Esophagus squamous epithelium (tissue), 5 donors: ENCODE measurements around the gene CDKAL1. TPM values are rescaled to one million over a fixed set of nuclear protein-coding genes. Genes with fewer than 3 reads are reported as not detected.

Experiments used
- DNase-seq: peaks from one replicate; lab custom pipeline; 2025; lab: John Stamatoyannopoulos, UW
- H3K27ac ChIP-seq, 4 donors: fragments of 200-600 bp; sonication (generic); one replicate each; pipeline ENCODE4 v1.5.1; 2016 to 2019; ENCODE audit warnings: mild to moderate bottlenecking in 1 of 4
- H3K27me3 ChIP-seq, 4 donors: fragments of 200-600 bp; sonication (generic); 1 replicate in 3 of 4; 2 replicates in 1 of 4; pipeline versions ENCODE4 v1.5.1 to v1.6.0; 2017 to 2021; ENCODE audit warnings: antibody characterized with exemption in 1 of 4
- H3K36me3 ChIP-seq, 3 donors: fragments of 200-600 bp; sonication (generic); one replicate each; pipeline ENCODE4 v1.5.1; 2016 to 2019
- H3K4me1 ChIP-seq, 3 donors: fragments of 200-600 bp; sonication (generic); one replicate each; pipeline ENCODE4 v1.5.1; 2017 to 2019
- H3K4me3 ChIP-seq, 4 donors: fragments of 200-600 bp; sonication (generic); 1 replicate in 3 of 4; 2 replicates in 1 of 4; pipeline ENCODE4 v1.5.1; 2016 to 2019; ENCODE audit warnings: mild to moderate bottlenecking in 2 of 4, moderate library complexity in 1 of 4
- H3K9me3 ChIP-seq, 3 donors: fragments of 200-600 bp; sonication (generic); one replicate each; pipeline ENCODE4 v1.5.1; 2016 to 2019
- CTCF ChIP-seq, 6 experiments: fragments of 450-650 bp in 4 of 6; fragments of 200-600 bp in 2 of 6; sonication (generic) in 2 of 6; IDR thresholded peaks; one replicate each; pipeline ENCODE4 v1.5.1; 2016 to 2019; ENCODE audit warnings: antibody characterized with exemption in 6 of 6, mild to moderate bottlenecking in 4 of 6, moderate library complexity in 4 of 6
- POLR2A ChIP-seq, 4 donors: fragments of 450-650 bp; IDR thresholded peaks; one replicate each; pipeline ENCODE4 v1.6.1; 2017; ENCODE audit warnings: antibody characterized with exemption in 4 of 4, mild to moderate bottlenecking in 4 of 4, moderate library complexity in 3 of 4
- WGBS, 2 donors: methylation state at CpG; one replicate each; pipeline ENCODE4 v1.1.5; 2018; 5-methylcytosine and 5-hydroxymethylcytosine counted together
- intact Hi-C: fragments of 100-400 bp; cut with DNase I; formaldehyde crosslinking; loops from one replicate; pipeline ENCODE4 v1.15.0; 2022
- total RNA-seq, 4 donors: library from RNA; depleted of rRNA; stranded (reverse); fragments of >200 nt; gene quantifications; one replicate each; pipeline ENCODE4 v1.1.0, GENCODE V29; 2016
- donor health status: DM: yes; HTN: yes; CAD: no.

CDKAL1 gene
- total RNA-seq, 4 donors from 2014 or later = 6.5 to 13.0 (median 10.7) TPM

DNA sequence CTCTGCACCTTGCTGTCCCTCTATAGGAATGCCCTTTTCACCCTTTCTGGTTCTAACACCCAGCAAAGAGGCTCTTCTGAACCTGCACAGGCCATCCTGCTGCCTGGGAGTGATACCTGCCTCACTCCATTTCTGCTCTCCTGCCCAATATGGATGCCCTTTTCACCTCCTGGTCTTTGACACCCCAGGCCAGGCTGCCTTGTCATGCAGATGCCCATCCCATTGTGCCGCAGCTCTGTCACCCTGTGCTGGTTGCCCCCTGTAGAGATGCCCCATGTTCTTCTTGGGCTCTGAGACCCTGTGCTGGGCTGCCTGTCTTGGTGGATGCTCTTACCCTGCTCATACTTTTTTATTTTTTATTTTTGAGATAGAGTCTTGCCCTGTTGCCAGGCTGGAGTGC, 95.3 kb downstream of the CDKAL1 start:
- DNase-seq = no peak
- Histone ChIP-seq H3K4me1 (peaks cover 0 to 19% (median 9%) of the 10 kb centered on the region in 3 donors), H3K9me3 (no peaks in the 10 kb centered on the region), H3K4me3 (no peak overlapping the region), H3K36me3 (no peaks in the 10 kb centered on the region), H3K27me3 (no peaks in the 10 kb centered on the region), H3K27ac (no peak overlapping the region)
- intact Hi-C loops = no loop called here
- TF ChIP-seq POLR2A (IDR thresholded peaks at IDR 0.05) = no peak
- TF ChIP-seq CTCF (IDR thresholded peaks at IDR 0.05) = no peak
- 90 to 100% methylated on average over 1 of the region's 1 CpG for WGBS, 2 donors

GRCh38 chr6:20630136-20630535, 95.9 kb downstream of the CDKAL1 start:
- H3K36me3 ChIP-seq = no peaks in the 10 kb centered on the region
- no peak overlapping the region for H3K4me3 ChIP-seq
- 74 to 88% methylated on average over 3 of the region's 3 CpGs for WGBS, 2 donors
- peak overlapping the region in 2 of 4 donors; percentile 11 to 33 for H3K27ac ChIP-seq
- H3K27me3 ChIP-seq = no peaks in the 10 kb centered on the region
- intact Hi-C loops = no loop called here
- H3K4me1 ChIP-seq = peaks cover 0 to 19% (median 9%) of the 10 kb centered on the region in 3 donors
- DNase-seq = no peak
- H3K9me3 ChIP-seq = no peaks in the 10 kb centered on the region
- TF ChIP-seq POLR2A (IDR thresholded peaks at IDR 0.05) (no peak), CTCF (IDR thresholded peaks at IDR 0.05) (no peak)

- DNase-seq = no peak
- intact Hi-C loops = no loop called here
- TF ChIP-seq CTCF (IDR thresholded peaks at IDR 0.05) (no peak), POLR2A (IDR thresholded peaks at IDR 0.05) (no peak)
Observed at GRCh38 chr6:20630617-20631548, 96.6 kb downstream of the CDKAL1 start.

DNA sequence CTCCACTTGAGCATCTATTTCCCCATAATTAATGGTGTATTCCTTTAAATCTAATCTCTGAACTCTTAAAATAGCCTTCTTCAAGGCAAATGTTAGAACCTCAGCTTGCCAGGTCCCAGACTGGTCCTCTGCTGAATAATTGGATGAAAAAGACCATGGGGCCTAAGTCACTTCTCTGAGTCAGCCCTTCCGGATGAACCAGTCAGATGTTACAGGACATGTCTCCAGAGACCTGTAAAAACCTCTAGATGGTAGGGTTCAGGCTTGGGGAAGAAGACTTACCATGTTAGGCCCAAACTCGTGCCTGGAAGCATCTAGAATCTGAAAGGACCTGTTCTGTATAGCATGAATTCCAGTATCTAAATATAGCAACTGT, 97.3 kb downstream of the CDKAL1 start:
- TF ChIP-seq CTCF (IDR thresholded peaks at IDR 0.05) (no peak), POLR2A (IDR thresholded peaks at IDR 0.05) (no peak)
- DNase-seq = no peak
- WGBS, 2 donors = 56 to 70% methylated on average over 2 of the region's 2 CpGs
- Histone ChIP-seq H3K36me3 (no peaks in the 10 kb centered on the region), H3K27me3 (no peaks in the 10 kb centered on the region), H3K4me1 (peaks cover 0 to 19% (median 9%) of the 10 kb centered on the region in 3 donors), H3K9me3 (no peaks in the 10 kb centered on the region), H3K4me3 (no peak overlapping the region), H3K27ac (peak overlapping the region in 1 of 4 donors; percentile 40)
- intact Hi-C loops = no loop called here

More at GRCh38 chr6:20630617-20631548, 96.6 kb downstream of the CDKAL1 start:
- Histone ChIP-seq H3K27ac (peak overlapping the region in 1 of 4 donors; percentile 40), H3K36me3 (no peaks in the 10 kb centered on the region), H3K4me3 (no peak overlapping the region), H3K4me1 (peaks cover 0 to 19% (median 9%) of the 10 kb centered on the region in 3 donors), H3K9me3 (no peaks in the 10 kb centered on the region), H3K27me3 (no peaks in the 10 kb centered on the region)
- 36 to 43% methylated on average over 3 of the region's 3 CpGs for WGBS, 2 donors

- no peaks in the 10 kb centered on the region for H3K36me3 ChIP-seq
- H3K4me1 ChIP-seq = peaks cover 0 to 19% (median 9%) of the 10 kb centered on the region in 3 donors
- no peak overlapping the region for H3K27ac ChIP-seq
- no peaks in the 10 kb centered on the region for H3K9me3 ChIP-seq
- DNase-seq = no peak
- intact Hi-C loops = no loop called here
- TF ChIP-seq POLR2A (IDR thresholded peaks at IDR 0.05) = no peak
- TF ChIP-seq CTCF (IDR thresholded peaks at IDR 0.05) = no peak
- 69 to 72% methylated on average over 4 of the region's 4 CpGs for WGBS, 2 donors
- H3K4me3 ChIP-seq = no peak overlapping the region
- H3K27me3 ChIP-seq = no peaks in the 10 kb centered on the region
Observed at GRCh38 chr6:20632696-20633095, 98.4 kb downstream of the CDKAL1 start.
